ENCODE measurements around the gene HELQ. TPM values are rescaled to one million over a fixed set of nuclear protein-coding genes. Genes with fewer than 3 reads are reported as not detected.

Gene HELQ
- total and polyA plus RNA-seq, 2 of the 13 experiments (the other 11 are each of a cell fraction or from before 2014, with no cell fraction given) = 6.6 to 10.8 TPM

DNA sequence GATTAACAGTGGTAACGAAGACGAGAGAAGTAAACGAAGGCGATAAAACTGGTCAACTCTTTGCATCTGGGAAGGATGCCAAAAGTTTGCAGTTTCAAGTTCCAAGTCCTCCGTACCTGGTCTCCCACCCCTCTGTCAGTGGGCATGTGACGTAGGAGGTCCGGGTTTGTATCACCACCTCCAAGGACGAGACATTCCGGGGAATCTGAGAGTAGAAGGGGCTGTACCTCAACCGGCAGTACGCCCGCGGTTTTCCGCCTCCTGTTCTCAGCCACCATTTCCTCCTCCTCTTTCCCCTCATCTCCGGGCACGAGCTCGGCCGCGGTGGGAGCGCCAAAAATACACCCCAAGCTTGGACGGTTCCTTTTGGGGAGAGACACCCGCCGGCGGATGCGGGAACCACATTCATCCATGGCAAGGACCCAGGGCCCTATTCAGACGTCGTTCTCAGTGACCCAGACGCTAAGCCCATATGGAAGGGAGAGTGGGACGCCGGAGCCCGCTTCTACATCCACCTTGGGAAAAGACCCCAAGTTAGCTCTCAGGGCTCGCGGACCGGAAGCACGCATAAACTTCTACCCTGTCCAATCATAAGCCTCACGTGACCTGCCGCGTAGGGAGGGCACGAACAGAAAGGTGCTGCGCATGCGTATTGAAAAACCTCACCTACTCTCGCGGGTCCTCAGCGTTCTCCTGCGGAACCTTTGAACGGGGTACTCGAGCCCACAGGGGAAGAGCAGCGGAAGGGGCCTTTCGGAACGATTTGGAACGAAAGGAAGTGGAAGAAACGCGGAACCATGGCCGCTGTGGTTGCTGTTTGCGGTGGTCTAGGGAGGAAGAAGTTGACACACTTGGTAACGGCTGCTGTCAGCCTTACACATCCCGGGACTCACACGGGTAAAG lies at the start of gene HELQ, which contains the start of gene MRPS18C (continued):
- TF ChIP-seq ZFAT (CRISPR knock-in tag; conservative IDR thresholded peaks at IDR 0.05) (no peak), TRIM24 (CRISPR knock-in tag; IDR thresholded peaks at IDR 0.05) (no peak), KLF9 (CRISPR knock-in tag; IDR thresholded peaks at IDR 0.05; ENCODE audit: low read depth) (no peak; the same call in 1 of the 2 replicates), MED8 (CRISPR knock-in tag; IDR thresholded peaks at IDR 0.05; ENCODE audit: insufficient replicate concordance) (peak; percentile 50), ZNF432 (CRISPR knock-in tag; IDR thresholded peaks at IDR 0.05; ENCODE audit: borderline replicate concordance) (no peak), ZNF784 (CRISPR knock-in tag; IDR thresholded peaks at IDR 0.05; ENCODE audit: borderline replicate concordance) (peak; percentile 69; the same call in 1 of the 2 replicates), NFIC (IDR thresholded peaks at IDR 0.05; ENCODE audit: low read length) (peak; percentile 77), REPIN1 (CRISPR knock-in tag; IDR thresholded peaks at IDR 0.05; ENCODE audit: borderline replicate concordance, low read depth) (peak; percentile 96), ZNF3 (CRISPR knock-in tag; IDR thresholded peaks at IDR 0.05) (no peak), ZNF350 (CRISPR knock-in tag; IDR thresholded peaks at IDR 0.05; ENCODE audit: borderline replicate concordance, low read depth) (peak; percentile 97), HINFP (CRISPR knock-in tag; IDR thresholded peaks at IDR 0.05; ENCODE audit: low read depth) (0 out of 2 replicates have a peak, but pooled peaks have one; percentile 13), YY1 (IDR thresholded peaks at IDR 0.05; ENCODE audit: insufficient read depth, insufficient replicate concordance, low read depth, low read length) (peak; percentile 93), HIVEP1 (CRISPR knock-in tag; IDR thresholded peaks at IDR 0.05) (peak; percentile 47; the same call in 1 of the 2 replicates), ELF1 (CRISPR knock-in tag; IDR thresholded peaks at IDR 0.05) (peak; percentile 97), ZNF546 (CRISPR knock-in tag; conservative IDR thresholded peaks at IDR 0.05) (no peak), XRCC5 (optimal IDR thresholded peaks at IDR 0.05; ENCODE audit: low read length) (peak; percentile 99), IRF1 (CRISPR knock-in tag; IDR thresholded peaks at IDR 0.05; ENCODE audit: low read depth) (no peak)
- TF ChIP-seq, protein P1, sequence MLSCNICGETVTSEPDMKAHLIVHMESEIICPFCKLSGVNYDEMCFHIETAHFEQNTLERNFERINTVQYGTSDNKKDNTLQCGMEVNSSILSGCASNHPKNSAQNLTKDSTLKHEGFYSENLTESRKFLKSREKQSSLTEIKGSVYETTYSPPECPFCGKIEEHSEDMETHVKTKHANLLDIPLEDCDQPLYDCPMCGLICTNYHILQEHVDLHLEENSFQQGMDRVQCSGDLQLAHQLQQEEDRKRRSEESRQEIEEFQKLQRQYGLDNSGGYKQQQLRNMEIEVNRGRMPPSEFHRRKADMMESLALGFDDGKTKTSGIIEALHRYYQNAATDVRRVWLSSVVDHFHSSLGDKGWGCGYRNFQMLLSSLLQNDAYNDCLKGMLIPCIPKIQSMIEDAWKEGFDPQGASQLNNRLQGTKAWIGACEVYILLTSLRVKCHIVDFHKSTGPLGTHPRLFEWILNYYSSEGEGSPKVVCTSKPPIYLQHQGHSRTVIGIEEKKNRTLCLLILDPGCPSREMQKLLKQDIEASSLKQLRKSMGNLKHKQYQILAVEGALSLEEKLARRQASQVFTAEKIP (CRISPR knock-in tag; IDR thresholded peaks at IDR 0.05; ENCODE audit: borderline replicate concordance) = no peak
- TF ChIP-seq, protein P2, sequence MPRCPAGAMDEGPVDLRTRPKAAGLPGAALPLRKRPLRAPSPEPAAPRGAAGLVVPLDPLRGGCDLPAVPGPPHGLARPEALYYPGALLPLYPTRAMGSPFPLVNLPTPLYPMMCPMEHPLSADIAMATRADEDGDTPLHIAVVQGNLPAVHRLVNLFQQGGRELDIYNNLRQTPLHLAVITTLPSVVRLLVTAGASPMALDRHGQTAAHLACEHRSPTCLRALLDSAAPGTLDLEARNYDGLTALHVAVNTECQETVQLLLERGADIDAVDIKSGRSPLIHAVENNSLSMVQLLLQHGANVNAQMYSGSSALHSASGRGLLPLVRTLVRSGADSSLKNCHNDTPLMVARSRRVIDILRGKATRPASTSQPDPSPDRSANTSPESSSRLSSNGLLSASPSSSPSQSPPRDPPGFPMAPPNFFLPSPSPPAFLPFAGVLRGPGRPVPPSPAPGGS (CRISPR knock-in tag; IDR thresholded peaks at IDR 0.05) = no peak
- TF ChIP-seq, protein P3, sequence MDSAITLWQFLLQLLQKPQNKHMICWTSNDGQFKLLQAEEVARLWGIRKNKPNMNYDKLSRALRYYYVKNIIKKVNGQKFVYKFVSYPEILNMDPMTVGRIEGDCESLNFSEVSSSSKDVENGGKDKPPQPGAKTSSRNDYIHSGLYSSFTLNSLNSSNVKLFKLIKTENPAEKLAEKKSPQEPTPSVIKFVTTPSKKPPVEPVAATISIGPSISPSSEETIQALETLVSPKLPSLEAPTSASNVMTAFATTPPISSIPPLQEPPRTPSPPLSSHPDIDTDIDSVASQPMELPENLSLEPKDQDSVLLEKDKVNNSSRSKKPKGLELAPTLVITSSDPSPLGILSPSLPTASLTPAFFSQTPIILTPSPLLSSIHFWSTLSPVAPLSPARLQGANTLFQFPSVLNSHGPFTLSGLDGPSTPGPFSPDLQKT (CRISPR knock-in tag; IDR thresholded peaks at IDR 0.05; ENCODE audit: borderline replicate concordance) = 0 out of 2 replicates have a peak, but pooled peaks have one; percentile 8
